ENCODE data around the gene CNTNAP2.

CNTNAP2 gene

GRCh38 chr7:147805996-147806576 lies 1689.5 kb downstream of the CNTNAP2 start:
- DNase-seq = no peak

GRCh38 chr7:147809786-147810185 lies 1693.2 kb downstream of the CNTNAP2 start:
- no peak for DNase-seq

- DNase-seq = no peak
These were observed 1693.7 kb downstream of the CNTNAP2 start for GRCh38 chr7:147810269-147810668.

- no peak for DNase-seq
These were observed 1695.3 kb downstream of the CNTNAP2 start for GRCh38 chr7:147811923-147812322.

GRCh38 chr7:147813316-147813715 lies 1696.7 kb downstream of the CNTNAP2 start:
- DNase-seq = no peak

- no peak for DNase-seq
These were observed 1701.7 kb downstream of the CNTNAP2 start for GRCh38 chr7:147818317-147818716.

GRCh38 chr7:147824671-147825070 lies 1708.1 kb downstream of the CNTNAP2 start:
- DNase-seq = no peak

GRCh38 chr7:147829016-147829415 lies 1712.4 kb downstream of the CNTNAP2 start:
- no peak for DNase-seq

GRCh38 chr7:147833557-147833956 lies 1717.0 kb downstream of the CNTNAP2 start:
- DNase-seq = no peak

GRCh38 chr7:147833970-147834369 lies 1717.4 kb downstream of the CNTNAP2 start:
- DNase-seq = no peak

GRCh38 chr7:147852833-147853232 lies 1736.2 kb downstream of the CNTNAP2 start:
- DNase-seq = no peak

GRCh38 chr7:147857152-147858140 lies 1740.8 kb downstream of the CNTNAP2 start:
- DNase-seq = no peak

GRCh38 chr7:147858421-147858820 lies 1741.8 kb downstream of the CNTNAP2 start:
- no peak for DNase-seq

GRCh38 chr7:147859033-147859432 lies 1742.4 kb downstream of the CNTNAP2 start:
- DNase-seq = no peak

GRCh38 chr7:147859486-147859885 lies 1742.9 kb downstream of the CNTNAP2 start:
- DNase-seq = no peak

GRCh38 chr7:147861058-147861716 lies 1744.6 kb downstream of the CNTNAP2 start:
- DNase-seq = no peak

- DNase-seq = no peak
These were observed 1745.3 kb downstream of the CNTNAP2 start for GRCh38 chr7:147861945-147862344.

- DNase-seq = no peak
These were observed 1752.9 kb downstream of the CNTNAP2 start for GRCh38 chr7:147869456-147869855.

GRCh38 chr7:147878912-147879661 lies 1762.5 kb downstream of the CNTNAP2 start:
- no peak for DNase-seq

GRCh38 chr7:147885869-147886268 lies 1769.3 kb downstream of the CNTNAP2 start:
- no peak for DNase-seq

- no peak for DNase-seq
These were observed 1777.7 kb downstream of the CNTNAP2 start for GRCh38 chr7:147894271-147894670.

- DNase-seq = no peak
These were observed 1779.5 kb downstream of the CNTNAP2 start for GRCh38 chr7:147896121-147896520.
